ENCODE measurements around the gene SHISA4.

DNA sequence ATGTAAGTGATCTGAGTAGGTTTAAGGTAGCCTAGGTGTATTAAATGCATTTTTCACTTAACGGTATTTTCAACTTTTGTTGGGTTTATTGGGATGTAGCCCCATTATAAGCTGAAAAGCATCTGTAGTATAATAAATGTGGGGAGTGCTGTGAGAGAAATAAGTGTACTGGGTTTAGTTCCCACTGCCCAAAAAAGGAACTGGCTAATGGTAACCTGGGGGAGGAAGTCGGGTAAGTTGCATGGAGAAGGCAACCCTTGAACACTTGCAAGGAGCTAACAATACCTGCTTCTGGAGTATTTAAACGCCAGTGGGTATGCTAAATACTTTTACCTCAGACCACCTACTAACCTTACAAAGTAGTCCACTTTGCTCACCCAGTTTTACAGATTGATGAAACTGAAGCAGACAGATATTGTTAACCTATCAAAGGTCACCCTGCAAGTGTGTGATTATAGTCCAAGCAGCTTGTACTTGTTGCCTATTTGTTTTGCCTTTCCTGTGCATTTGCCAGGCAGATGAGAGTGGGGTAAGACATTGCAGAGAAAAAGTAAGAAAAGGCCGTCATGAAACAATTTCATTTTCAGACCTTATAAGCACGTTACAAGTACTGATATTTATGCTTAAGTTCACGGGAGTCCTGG is 7.6 kb upstream of the SHISA4 start:
- TF ChIP-seq, protein P1, sequence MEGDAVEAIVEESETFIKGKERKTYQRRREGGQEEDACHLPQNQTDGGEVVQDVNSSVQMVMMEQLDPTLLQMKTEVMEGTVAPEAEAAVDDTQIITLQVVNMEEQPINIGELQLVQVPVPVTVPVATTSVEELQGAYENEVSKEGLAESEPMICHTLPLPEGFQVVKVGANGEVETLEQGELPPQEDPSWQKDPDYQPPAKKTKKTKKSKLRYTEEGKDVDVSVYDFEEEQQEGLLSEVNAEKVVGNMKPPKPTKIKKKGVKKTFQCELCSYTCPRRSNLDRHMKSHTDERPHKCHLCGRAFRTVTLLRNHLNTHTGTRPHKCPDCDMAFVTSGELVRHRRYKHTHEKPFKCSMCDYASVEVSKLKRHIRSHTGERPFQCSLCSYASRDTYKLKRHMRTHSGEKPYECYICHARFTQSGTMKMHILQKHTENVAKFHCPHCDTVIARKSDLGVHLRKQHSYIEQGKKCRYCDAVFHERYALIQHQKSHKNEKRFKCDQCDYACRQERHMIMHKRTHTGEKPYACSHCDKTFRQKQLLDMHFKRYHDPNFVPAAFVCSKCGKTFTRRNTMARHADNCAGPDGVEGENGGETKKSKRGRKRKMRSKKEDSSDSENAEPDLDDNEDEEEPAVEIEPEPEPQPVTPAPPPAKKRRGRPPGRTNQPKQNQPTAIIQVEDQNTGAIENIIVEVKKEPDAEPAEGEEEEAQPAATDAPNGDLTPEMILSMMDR (IDR thresholded peaks at IDR 0.05) = no peak
- TF ChIP-seq POLR2A (IDR thresholded peaks at IDR 0.05) (no peak), POLR2AphosphoS5 (IDR thresholded peaks at IDR 0.05) (no peak), EP300 (IDR thresholded peaks at IDR 0.05; ENCODE audit: low read depth) (no peak)
